Measurements from ENCODE around the gene MAST4.

Gene MAST4

GRCh38 chr5:66595756-66596635, at the start of gene MAST4:
Gene MAST4, plus strand, starts transcription at chr5:66596393. Its CDS starts 263 bp downstream, at chr5:66596656.
- TF ChIP-seq EZH2phosphoT487 (IDR thresholded peaks at IDR 0.05; ENCODE audit: low read length) (no peak), CTCF (IDR thresholded peaks at IDR 0.05; ENCODE audit: low read length) (no peak), EZH2 (optimal IDR thresholded peaks at IDR 0.05; ENCODE audit: low read depth, low read length) (no peak)
- peak within 1 kb of the TSS; percentile 94 for H3K4me2 ChIP-seq (ENCODE audit: low read depth, low read length)
- H3K79me2 ChIP-seq (ENCODE audit: low read length): no peaks in the 10 kb centered on the region
- H3K4me3 ChIP-seq (ENCODE audit: low read length): peak within 1 kb of the TSS; percentile 66
- peak; percentile 94 for DNase-seq
- H3K9ac ChIP-seq (ENCODE audit: low read length): peak within 1 kb of the TSS; percentile 55; the same call in 1 of the 2 replicates
- H3K9me3 ChIP-seq (replicated peaks; ENCODE audit: insufficient read depth, low read length): no peaks in the 10 kb centered on the region
- H3K9me2 ChIP-seq (replicated peaks; ENCODE audit: insufficient read depth, low read length): no peaks in the 10 kb centered on the region
- no peaks in the 10 kb centered on the region for H3F3A ChIP-seq (ENCODE audit: insufficient read depth, low read length)
- peak within 1 kb of the TSS; percentile 84 for H2AFZ ChIP-seq (ENCODE audit: low read length)
- no peaks in the 10 kb centered on the region for H3K36me3 ChIP-seq (replicated peaks; ENCODE audit: insufficient read depth, low read length)
- H4K20me1 ChIP-seq (ENCODE audit: insufficient read depth, low read length): no peaks in the 10 kb centered on the region
- peaks cover 3% of the 10 kb centered on the region; the same call in 1 of the 2 replicates for H3K4me1 ChIP-seq (ENCODE audit: low read length)
- H3K27ac ChIP-seq (ENCODE audit: low read length): no peak within 1 kb of the TSS
- H3K27me3 ChIP-seq (replicated peaks; ENCODE audit: insufficient read depth, low read length): peaks cover 6% of the 10 kb centered on the region; the same call in 1 of the 2 replicates

- H3K36me3 ChIP-seq (replicated peaks; ENCODE audit: insufficient read depth, low read length): no peaks in the 10 kb centered on the region
- no peak overlapping the region for H3K4me2 ChIP-seq (ENCODE audit: low read depth, low read length)
- no peak overlapping the region for H3K9ac ChIP-seq (ENCODE audit: low read length)
- DNase-seq: no peak
- H3K9me3 ChIP-seq (replicated peaks; ENCODE audit: insufficient read depth, low read length): no peaks in the 10 kb centered on the region
- H4K20me1 ChIP-seq (ENCODE audit: insufficient read depth, low read length): no peaks in the 10 kb centered on the region
- H3K27ac ChIP-seq (ENCODE audit: low read length): no peak overlapping the region
- H3F3A ChIP-seq (ENCODE audit: insufficient read depth, low read length): no peaks in the 10 kb centered on the region
- no peaks in the 10 kb centered on the region for H3K27me3 ChIP-seq (replicated peaks; ENCODE audit: insufficient read depth, low read length)
- no peaks in the 10 kb centered on the region for H3K9me2 ChIP-seq (replicated peaks; ENCODE audit: insufficient read depth, low read length)
- H3K4me1 ChIP-seq (ENCODE audit: low read length): no peaks in the 10 kb centered on the region
- no peak overlapping the region for H3K4me3 ChIP-seq (ENCODE audit: low read length)
- TF ChIP-seq EZH2phosphoT487 (IDR thresholded peaks at IDR 0.05; ENCODE audit: low read length): no peak
- TF ChIP-seq EZH2 (optimal IDR thresholded peaks at IDR 0.05; ENCODE audit: low read depth, low read length): no peak
- TF ChIP-seq CTCF (IDR thresholded peaks at IDR 0.05; ENCODE audit: low read length): no peak
- no peaks in the 10 kb centered on the region for H3K79me2 ChIP-seq (ENCODE audit: low read length)
- no peak overlapping the region for H2AFZ ChIP-seq (ENCODE audit: low read length)
Observed at GRCh38 chr5:66546541-66546940, 49.7 kb upstream of the MAST4 start.

GRCh38 chr5:66551338-66551737, 44.9 kb upstream of the MAST4 start:
- Histone ChIP-seq H3K4me1 (ENCODE audit: low read length) (peaks cover 17% of the 10 kb centered on the region), H3K4me3 (ENCODE audit: low read length) (no peak overlapping the region), H3F3A (ENCODE audit: insufficient read depth, low read length) (peaks cover 5% of the 10 kb centered on the region; the same call in 1 of the 2 replicates), H2AFZ (ENCODE audit: low read length) (no peak overlapping the region), H3K27me3 (replicated peaks; ENCODE audit: insufficient read depth, low read length) (no peaks in the 10 kb centered on the region), H4K20me1 (ENCODE audit: insufficient read depth, low read length) (no peaks in the 10 kb centered on the region), H3K27ac (ENCODE audit: low read length) (no peak overlapping the region), H3K9ac (ENCODE audit: low read length) (no peak overlapping the region), H3K36me3 (replicated peaks; ENCODE audit: insufficient read depth, low read length) (no peaks in the 10 kb centered on the region), H3K9me2 (replicated peaks; ENCODE audit: insufficient read depth, low read length) (no peaks in the 10 kb centered on the region), H3K4me2 (ENCODE audit: low read depth, low read length) (no peak overlapping the region), H3K9me3 (replicated peaks; ENCODE audit: insufficient read depth, low read length) (no peaks in the 10 kb centered on the region), H3K79me2 (ENCODE audit: low read length) (no peaks in the 10 kb centered on the region)
- no peak for DNase-seq
- TF ChIP-seq EZH2 (optimal IDR thresholded peaks at IDR 0.05; ENCODE audit: low read depth, low read length): no peak
- no peak for TF ChIP-seq CTCF (IDR thresholded peaks at IDR 0.05; ENCODE audit: low read length)
- TF ChIP-seq EZH2phosphoT487 (IDR thresholded peaks at IDR 0.05; ENCODE audit: low read length): no peak

Data from MM.1S (cell line).